ENCODE data around the gene TIAM1.

TIAM1 gene

GRCh38 chr21:31111093-31111492 lies 233.0 kb downstream of the TIAM1 start:
- H3K4me3 ChIP-seq (ENCODE audit: low read depth, low read length) = no peak overlapping the region
- H3K9me3 ChIP-seq = no peaks in the 10 kb centered on the region
- DNase-seq = no peak
- H3K4me1 ChIP-seq = peaks cover 4% of the 10 kb centered on the region; the same call in 1 of the 2 replicates
- TF ChIP-seq CTCF (IDR thresholded peaks at IDR 0.05; ENCODE audit: low read depth, low read length) = no peak
- H3K36me3 ChIP-seq = no peaks in the 10 kb centered on the region
- no peaks in the 10 kb centered on the region for H3K27me3 ChIP-seq

- no peaks in the 10 kb centered on the region for H3K9me3 ChIP-seq
- peaks cover 4% of the 10 kb centered on the region; the same call in 1 of the 2 replicates for H3K4me1 ChIP-seq
- H3K36me3 ChIP-seq = no peaks in the 10 kb centered on the region
- no peak overlapping the region for H3K4me3 ChIP-seq (ENCODE audit: low read depth, low read length)
- TF ChIP-seq CTCF (IDR thresholded peaks at IDR 0.05; ENCODE audit: low read depth, low read length) = no peak
- no peak for DNase-seq
- H3K27me3 ChIP-seq = no peaks in the 10 kb centered on the region
Measured at GRCh38 chr21:31110430-31110829, 233.6 kb downstream of the TIAM1 start.

DNA sequence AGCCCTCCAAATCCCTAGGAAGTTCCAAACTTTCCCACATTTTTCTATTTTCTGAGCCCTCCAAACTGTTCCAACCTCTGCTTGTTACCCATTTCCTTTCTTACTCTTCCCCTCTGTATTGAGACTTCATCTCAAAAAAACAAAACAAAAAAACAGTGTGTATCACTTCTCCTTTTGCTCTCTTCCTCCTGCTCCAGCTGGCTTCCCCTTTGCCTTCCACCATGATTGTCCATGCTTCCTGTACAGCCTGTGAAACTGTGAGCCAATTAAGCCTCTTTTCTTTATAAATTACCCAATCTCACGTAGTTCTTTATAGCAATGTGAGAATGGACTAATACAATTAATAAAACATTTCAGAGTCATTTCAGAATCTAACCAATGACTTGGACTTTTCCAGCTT lies 236.2 kb downstream of the TIAM1 start:
- no peak for TF ChIP-seq CTCF (IDR thresholded peaks at IDR 0.05; ENCODE audit: low read depth, low read length)
- Histone ChIP-seq H3K27me3 (no peaks in the 10 kb centered on the region), H3K36me3 (no peaks in the 10 kb centered on the region), H3K9me3 (no peaks in the 10 kb centered on the region), H3K4me1 (peaks cover 4% of the 10 kb centered on the region; the same call in 1 of the 2 replicates), H3K4me3 (ENCODE audit: low read depth, low read length) (no peak overlapping the region)
- no peak for DNase-seq

GRCh38 chr21:31107176-31107785 lies 236.8 kb downstream of the TIAM1 start:
- Histone ChIP-seq H3K36me3 (no peaks in the 10 kb centered on the region), H3K4me3 (ENCODE audit: low read depth, low read length) (no peak overlapping the region), H3K4me1 (peaks cover 4% of the 10 kb centered on the region; the same call in 1 of the 2 replicates), H3K9me3 (no peaks in the 10 kb centered on the region), H3K27me3 (no peaks in the 10 kb centered on the region)
- no peak for TF ChIP-seq CTCF (IDR thresholded peaks at IDR 0.05; ENCODE audit: low read depth, low read length)
- no peak for DNase-seq

GRCh38 chr21:31103571-31104265 lies 240.3 kb downstream of the TIAM1 start:
- no peaks in the 10 kb centered on the region for H3K36me3 ChIP-seq
- H3K4me1 ChIP-seq = no peaks in the 10 kb centered on the region
- no peaks in the 10 kb centered on the region for H3K27me3 ChIP-seq
- no peak for TF ChIP-seq CTCF (IDR thresholded peaks at IDR 0.05; ENCODE audit: low read depth, low read length)
- no peak overlapping the region for H3K4me3 ChIP-seq (ENCODE audit: low read depth, low read length)
- DNase-seq = no peak
- no peaks in the 10 kb centered on the region for H3K9me3 ChIP-seq

GRCh38 chr21:31103163-31103562 lies 240.9 kb downstream of the TIAM1 start:
- no peak for DNase-seq
- no peak overlapping the region for H3K4me3 ChIP-seq (ENCODE audit: low read depth, low read length)
- no peaks in the 10 kb centered on the region for H3K36me3 ChIP-seq
- no peaks in the 10 kb centered on the region for H3K4me1 ChIP-seq
- H3K27me3 ChIP-seq = no peaks in the 10 kb centered on the region
- H3K9me3 ChIP-seq = no peaks in the 10 kb centered on the region
- TF ChIP-seq CTCF (IDR thresholded peaks at IDR 0.05; ENCODE audit: low read depth, low read length) = no peak

Measured in BE2C (cell line).